GM18502 (cell line): ENCODE measurements around the gene DUSP14.
A peak's percentile ranks its signal among the peaks of the same experiment; 100 is the strongest.
"Not testable (repeated sequence)": the region's sequence is repeated elsewhere in the genome, so short reads cannot be mapped to it uniquely, and the experiment has no call there.

Experiments used
- ATAC-seq: cut with Tn5 transposase; IDR thresholded peaks from one replicate; pipeline ENCODE4 v1.9.1; 2021; ENCODE audit warnings: mild to moderate bottlenecking; ENCODE audit not compliant: unreplicated experiment, poor library complexity

The DUSP14 gene

GRCh38 chr17:37483311-37484039 lies 6.2 kb upstream of the DUSP14 start:
- ATAC-seq: no peak

- ATAC-seq: no peak
Measured at GRCh38 chr17:37485938-37486570, 3.6 kb upstream of the DUSP14 start.

GRCh38 chr17:37488009-37488604 lies 1.6 kb upstream of the DUSP14 start:
- no peak for ATAC-seq

- ATAC-seq: no peak
Measured at GRCh38 chr17:37488607-37489196, 989 bp upstream of the DUSP14 start.

GRCh38 chr17:37490022-37490587 lies 414 bp downstream of the DUSP14 start:
- peak; percentile 52 for ATAC-seq

GRCh38 chr17:37490638-37491614 lies 1.2 kb downstream of the DUSP14 start:
- no peak for ATAC-seq

- ATAC-seq: no peak
Measured at GRCh38 chr17:37492167-37492566, 2.5 kb downstream of the DUSP14 start.

GRCh38 chr17:37493249-37494027 lies 3.7 kb downstream of the DUSP14 start:
- no peak for ATAC-seq

GRCh38 chr17:37494401-37494831 lies 4.7 kb downstream of the DUSP14 start:
- no peak for ATAC-seq

- ATAC-seq: no peak
Measured at GRCh38 chr17:37494971-37495370, 5.3 kb downstream of the DUSP14 start.

GRCh38 chr17:37500378-37500777 lies 10.7 kb downstream of the DUSP14 start:
- ATAC-seq: no peak

GRCh38 chr17:37502009-37502936 lies 12.6 kb downstream of the DUSP14 start:
- no peak for ATAC-seq

- no peak for ATAC-seq
Measured at GRCh38 chr17:37503148-37503547, 13.5 kb downstream of the DUSP14 start.

GRCh38 chr17:37505333-37505732 lies 15.6 kb downstream of the DUSP14 start:
- ATAC-seq: no peak

- no peak for ATAC-seq
Measured at GRCh38 chr17:37506678-37507077, 17.0 kb downstream of the DUSP14 start.

GRCh38 chr17:37507111-37507510 lies 17.4 kb downstream of the DUSP14 start:
- ATAC-seq: no peak

GRCh38 chr17:37510056-37510455 lies 20.4 kb downstream of the DUSP14 start:
- no peak for ATAC-seq

- ATAC-seq: not testable (repeated sequence)
Measured at GRCh38 chr17:37511642-37512041, 22.0 kb downstream of the DUSP14 start.
